Measurements from ENCODE around the gene CLC.

GRCh38 chr19:39749981-39750380 lies 12.2 kb upstream of the CLC start:
- TF ChIP-seq GATA2 (IDR thresholded peaks at IDR 0.05; ENCODE audit: low read depth, low read length) (no peak), GATA3 (IDR thresholded peaks at IDR 0.05; ENCODE audit: low read depth, low read length) (no peak)

All from SH-SY5Y (cell line).